Stimulated activated CD4-positive, alpha-beta T cell treated with anti-CD3 and anti-CD28 coated beads, Interleukin-12 subunit alpha, Interleukin-12 subunit beta, amount 100 ng/mL, for 24 hours (primary cell): Measurements from ENCODE around the gene GALT.

Experiments used
- DNase-seq, 2 experiments: peaks; one replicate each; pipeline ENCODE4 v3.0.0-alpha.2; 2020; ENCODE audit warnings: low read depth in 2 of 2

GALT gene

GRCh38 chr9:34646211-34647083 is at the start of gene GALT:
Gene GALT (plus strand): TSS chr9:34646675. CDS start chr9:34646705, 30 bp downstream.
- DNase-seq = peak; percentile 92 to 98

- DNase-seq = no peak
Measured at GRCh38 chr9:34599546-34599945, 46.9 kb upstream of the GALT start.

GRCh38 chr9:34600908-34601307 is 45.6 kb upstream of the GALT start:
- no peak for DNase-seq

GRCh38 chr9:34601937-34602573 is 44.4 kb upstream of the GALT start:
- no peak for DNase-seq

GRCh38 chr9:34603610-34604231 is 42.8 kb upstream of the GALT start:
- DNase-seq = peak; percentile 67 to 81

- no peak for DNase-seq
Measured at GRCh38 chr9:34606190-34606589, 40.3 kb upstream of the GALT start.

- no peak for DNase-seq
Measured at GRCh38 chr9:34606905-34607304, 39.6 kb upstream of the GALT start.

GRCh38 chr9:34607331-34607730 is 39.1 kb upstream of the GALT start:
- DNase-seq = no peak

GRCh38 chr9:34610434-34611206 is 35.9 kb upstream of the GALT start:
- DNase-seq = no peak

- DNase-seq = no peak
Measured at GRCh38 chr9:34611251-34611810, 35.1 kb upstream of the GALT start.

GRCh38 chr9:34611811-34612787 is 34.4 kb upstream of the GALT start, which contains the start of gene RPP25L:
Gene RPP25L (minus strand): TSS chr9:34612097. CDS start chr9:34611296, 801 bp downstream.
- peak; percentile 65 to 82 for DNase-seq

- peak; percentile 40 to 62 for DNase-seq
Measured at GRCh38 chr9:34612788-34613390, 33.6 kb upstream of the GALT start.

- DNase-seq = no peak
Measured at GRCh38 chr9:34615132-34615531, 31.3 kb upstream of the GALT start.

- peak; percentile 85 to 86 for DNase-seq
Measured at GRCh38 chr9:34620061-34620994, 26.1 kb upstream of the GALT start, which contains the start of gene DCTN3. Gene DCTN3 (minus strand): TSS chr9:34620495. CDS start chr9:34620464, 31 bp downstream.

- DNase-seq = no peak
Measured at GRCh38 chr9:34623374-34624235, 22.9 kb upstream of the GALT start.

- no peak for DNase-seq
Measured at GRCh38 chr9:34624475-34625185, 21.8 kb upstream of the GALT start.

- no peak for DNase-seq
Measured at GRCh38 chr9:34625186-34625486, 21.3 kb upstream of the GALT start.
